ENCODE measurements around the gene NRTN.

Gene NRTN

GRCh38 chr19:5786593-5787408, 18.1 kb upstream of the NRTN start:
- no peak for TF ChIP-seq CTCF (IDR thresholded peaks at IDR 0.05; ENCODE audit: borderline replicate concordance, extremely low read depth, low read length, poor library complexity, severe bottlenecking)
- TF ChIP-seq EZH2 (IDR thresholded peaks at IDR 0.05; ENCODE audit: borderline replicate concordance, low read depth, low read length, severe bottlenecking) = no peak
- Histone ChIP-seq H3K4me3 (ENCODE audit: low read depth in 1 of 2, low read length in 2 of 2) (no peak overlapping the region), H3K9ac (ENCODE audit: low read depth, low read length) (no peak overlapping the region), H3K4me2 (ENCODE audit: insufficient read depth, low read length) (no peak overlapping the region), H3K27me3 (ENCODE audit: insufficient read depth, low read length, poor library complexity) (no peaks in the 10 kb centered on the region), H3K79me2 (ENCODE audit: insufficient read depth, low read length) (peaks cover 17% of the 10 kb centered on the region), H4K20me1 (ENCODE audit: insufficient read depth, low read length) (peaks cover 53% of the 10 kb centered on the region), H3K27ac (ENCODE audit: low read length) (no peak overlapping the region), H3K9me3 (ENCODE audit: insufficient read depth, low read length, severe bottlenecking) (no peaks in the 10 kb centered on the region), H2AFZ (ENCODE audit: low read depth, low read length) (no peak overlapping the region), H3K4me1 (ENCODE audit: insufficient read depth, low read length) (peaks cover 22% of the 10 kb centered on the region), H3K36me3 (ENCODE audit: insufficient read depth, low read length) (peaks cover 67% of the 10 kb centered on the region)
- DNase-seq (no peak), ATAC-seq (ENCODE audit: insufficient read depth, low read depth) (no peak)

- Histone ChIP-seq H3K79me2 (ENCODE audit: insufficient read depth, low read length) (peaks cover 17% of the 10 kb centered on the region), H3K9ac (ENCODE audit: low read depth, low read length) (no peak overlapping the region), H3K27ac (ENCODE audit: low read length) (no peak overlapping the region), H3K4me2 (ENCODE audit: insufficient read depth, low read length) (no peak overlapping the region), H3K27me3 (ENCODE audit: insufficient read depth, low read length, poor library complexity) (no peaks in the 10 kb centered on the region), H2AFZ (ENCODE audit: low read depth, low read length) (no peak overlapping the region), H3K36me3 (ENCODE audit: insufficient read depth, low read length) (peaks cover 67% of the 10 kb centered on the region), H4K20me1 (ENCODE audit: insufficient read depth, low read length) (peaks cover 53% of the 10 kb centered on the region), H3K4me3 (ENCODE audit: low read depth in 1 of 2, low read length in 2 of 2) (no peak overlapping the region), H3K9me3 (ENCODE audit: insufficient read depth, low read length, severe bottlenecking) (no peaks in the 10 kb centered on the region), H3K4me1 (ENCODE audit: insufficient read depth, low read length) (peaks cover 22% of the 10 kb centered on the region)
- no peak for TF ChIP-seq EZH2 (IDR thresholded peaks at IDR 0.05; ENCODE audit: borderline replicate concordance, low read depth, low read length, severe bottlenecking)
- no peak for TF ChIP-seq CTCF (IDR thresholded peaks at IDR 0.05; ENCODE audit: borderline replicate concordance, extremely low read depth, low read length, poor library complexity, severe bottlenecking)
- ATAC-seq (ENCODE audit: insufficient read depth, low read depth) (no peak), DNase-seq (no peak)
These were observed 17.3 kb upstream of the NRTN start for GRCh38 chr19:5787409-5788182.

GRCh38 chr19:5788422-5788821, 16.4 kb upstream of the NRTN start:
- ATAC-seq (ENCODE audit: insufficient read depth, low read depth) = no peak
- Histone ChIP-seq H3K36me3 (ENCODE audit: insufficient read depth, low read length) (peaks cover 63% of the 10 kb centered on the region), H3K27ac (ENCODE audit: low read length) (no peak overlapping the region), H3K4me2 (ENCODE audit: insufficient read depth, low read length) (no peak overlapping the region), H2AFZ (ENCODE audit: low read depth, low read length) (no peak overlapping the region), H4K20me1 (ENCODE audit: insufficient read depth, low read length) (peaks cover 48% of the 10 kb centered on the region), H3K9me3 (ENCODE audit: insufficient read depth, low read length, severe bottlenecking) (no peaks in the 10 kb centered on the region), H3K4me3 (ENCODE audit: low read depth in 1 of 2, low read length in 2 of 2) (no peak overlapping the region), H3K9ac (ENCODE audit: low read depth, low read length) (no peak overlapping the region), H3K4me1 (ENCODE audit: insufficient read depth, low read length) (peaks cover 22% of the 10 kb centered on the region), H3K79me2 (ENCODE audit: insufficient read depth, low read length) (peaks cover 17% of the 10 kb centered on the region), H3K27me3 (ENCODE audit: insufficient read depth, low read length, poor library complexity) (no peaks in the 10 kb centered on the region)
- no peak for DNase-seq
- TF ChIP-seq CTCF (IDR thresholded peaks at IDR 0.05; ENCODE audit: borderline replicate concordance, extremely low read depth, low read length, poor library complexity, severe bottlenecking) = no peak
- TF ChIP-seq EZH2 (IDR thresholded peaks at IDR 0.05; ENCODE audit: borderline replicate concordance, low read depth, low read length, severe bottlenecking) = no peak
